CD1c-positive myeloid dendritic cell (primary cell): ENCODE results near the gene CARD11.
"Not testable (repeated sequence)": the region's sequence is repeated elsewhere in the genome, so short reads cannot be mapped to it uniquely, and the experiment has no call there.

Experiments used
- DNase-seq: peaks from one replicate; pipeline ENCODE4 v3.0.0-alpha.2; 2016; ENCODE audit errors: extremely low spot score

CARD11 gene

DNA sequence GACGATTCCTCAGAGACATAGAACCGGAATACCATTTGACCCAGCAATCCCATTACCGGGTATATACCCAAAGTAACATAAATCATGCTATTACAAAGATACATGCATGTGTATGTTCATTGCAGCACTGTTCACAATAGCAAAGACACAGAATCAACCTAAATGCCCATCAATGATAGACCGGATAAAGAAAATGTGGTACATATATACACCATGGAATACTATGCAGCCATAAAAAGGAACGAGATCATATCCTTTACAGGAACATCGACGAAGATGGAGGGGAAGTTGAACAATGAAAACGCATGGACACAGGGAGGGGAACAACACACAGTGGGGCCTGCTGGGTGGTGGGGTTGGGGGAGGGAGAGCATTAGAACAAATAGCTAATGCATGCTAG lies 22.4 kb downstream of the CARD11 start:
- not testable (repeated sequence) for DNase-seq

DNA sequence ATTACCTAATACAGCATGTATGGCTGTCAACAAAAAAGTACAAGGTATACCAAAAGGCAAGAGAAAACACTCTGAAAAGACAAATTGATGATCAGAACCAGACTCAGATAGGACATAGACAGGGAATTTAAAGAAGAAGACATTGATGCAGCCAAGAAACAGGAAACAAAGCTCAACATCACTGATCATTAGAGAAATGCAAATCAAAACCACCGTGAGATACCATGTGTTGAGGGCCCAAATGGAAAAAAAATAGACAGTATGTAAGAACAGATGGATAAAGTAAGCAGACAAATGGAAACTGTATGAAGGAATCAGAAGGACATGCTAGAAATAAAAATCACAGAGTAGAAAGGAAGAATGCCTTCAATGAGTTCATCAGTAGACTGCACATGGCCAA lies 23.3 kb downstream of the CARD11 start:
- no peak for DNase-seq

DNA sequence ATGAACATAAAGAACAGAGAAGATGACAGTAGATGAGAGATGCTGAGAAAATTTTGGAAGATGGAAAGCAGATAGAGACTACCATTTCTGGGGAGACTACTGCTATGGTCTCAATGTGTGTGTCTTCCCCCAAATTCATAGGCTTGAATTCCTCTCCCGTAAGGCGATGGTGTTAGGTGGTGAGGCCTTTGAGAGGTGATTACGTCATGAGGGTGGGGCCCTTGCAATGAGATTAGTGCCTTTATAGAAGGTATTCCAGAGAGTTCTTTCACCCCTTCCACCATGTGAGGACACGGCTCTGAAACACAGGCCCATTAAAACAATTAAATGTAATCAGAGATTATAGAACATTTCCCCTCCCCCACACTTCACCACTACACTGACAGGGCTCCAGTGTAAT lies 23.9 kb downstream of the CARD11 start:
- DNase-seq, result no peak

DNA sequence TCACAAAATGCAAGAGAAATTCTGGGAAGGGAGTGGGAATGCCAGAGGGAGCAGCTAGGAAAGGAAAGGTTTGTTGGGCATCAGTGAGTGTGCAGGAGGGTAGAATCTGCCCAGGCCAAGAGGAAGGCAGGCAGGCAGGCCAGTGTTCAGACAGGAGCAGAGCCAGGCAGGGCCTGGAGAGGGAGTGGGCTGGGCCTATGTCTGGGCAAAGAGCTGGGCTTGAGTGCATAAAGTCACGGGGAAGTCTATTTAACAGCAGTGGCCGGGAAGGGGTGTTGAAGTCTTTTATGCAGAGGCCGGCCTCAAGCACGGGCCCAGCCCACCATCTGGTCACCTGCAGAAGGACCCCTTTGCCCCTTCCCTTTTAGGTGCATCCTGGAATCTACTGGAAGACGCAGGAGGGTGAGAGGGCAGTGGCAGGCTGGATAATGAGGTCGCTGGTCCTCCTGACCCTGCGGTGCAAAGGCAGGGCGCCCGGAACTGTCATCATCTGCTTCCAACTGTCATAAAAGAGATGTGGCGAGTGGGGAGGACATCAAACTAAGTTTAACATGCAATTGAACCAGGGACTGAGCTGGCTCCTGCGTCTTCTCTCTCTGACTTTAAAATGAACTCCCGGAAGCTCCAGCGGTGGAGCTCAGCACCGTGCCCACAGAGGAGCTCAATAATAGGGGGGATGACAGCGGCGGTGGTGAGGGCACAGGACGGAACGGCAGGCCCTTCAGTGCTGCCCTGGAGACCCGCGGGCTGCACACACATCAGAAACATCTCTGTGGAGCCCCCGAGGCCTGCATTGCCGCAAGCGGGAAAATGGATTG lies 29.5 kb downstream of the CARD11 start:
- no peak for DNase-seq

DNA sequence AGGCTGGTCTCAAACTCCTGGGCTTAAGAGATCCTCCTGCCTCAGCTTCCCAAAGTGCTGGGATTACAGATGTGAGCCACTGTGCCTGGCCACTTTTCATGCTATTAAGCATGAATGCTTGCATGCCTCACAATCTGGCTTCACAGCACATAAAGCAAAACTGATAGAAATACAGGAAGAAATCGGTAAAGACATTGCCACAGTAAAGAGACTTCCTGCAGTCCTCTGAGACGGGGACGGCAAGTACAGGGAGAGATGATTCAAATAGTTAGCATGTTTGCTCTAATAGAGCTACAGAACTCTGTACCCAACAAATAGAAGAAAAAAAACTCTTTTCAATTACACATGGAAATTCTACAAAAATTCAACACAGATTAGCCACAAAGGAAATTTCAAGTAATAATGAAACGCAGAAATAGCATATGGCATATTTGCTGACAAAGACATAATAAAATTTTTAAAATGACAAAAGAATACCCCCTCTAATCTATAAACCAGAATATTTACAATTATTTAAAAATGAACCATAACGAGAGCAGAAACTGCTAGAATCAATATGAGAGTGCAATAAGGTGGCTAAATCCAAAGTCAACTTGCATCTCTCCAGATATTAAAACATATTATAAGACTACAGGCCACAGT lies 32.3 kb downstream of the CARD11 start:
- DNase-seq, result no peak

DNA sequence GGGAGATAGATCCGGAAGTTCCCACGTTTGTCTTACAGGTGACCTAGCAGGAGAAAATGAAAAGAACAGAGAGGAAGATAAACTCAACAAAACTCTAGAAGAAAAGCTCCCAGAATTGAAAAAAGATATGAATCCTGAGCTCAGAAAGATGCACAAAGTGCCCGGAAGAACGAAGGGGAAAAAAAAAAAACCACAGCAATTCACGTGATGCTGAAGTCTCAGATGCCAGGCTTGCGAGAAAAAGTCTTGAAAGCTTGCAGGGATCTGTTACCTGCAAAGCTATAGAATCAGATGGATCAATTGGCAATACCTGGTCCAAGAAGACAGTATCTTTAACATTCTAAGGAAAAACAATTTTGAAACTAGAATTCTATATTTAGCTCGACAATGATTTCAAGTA lies 33.5 kb downstream of the CARD11 start:
- DNase-seq, result no peak

DNA sequence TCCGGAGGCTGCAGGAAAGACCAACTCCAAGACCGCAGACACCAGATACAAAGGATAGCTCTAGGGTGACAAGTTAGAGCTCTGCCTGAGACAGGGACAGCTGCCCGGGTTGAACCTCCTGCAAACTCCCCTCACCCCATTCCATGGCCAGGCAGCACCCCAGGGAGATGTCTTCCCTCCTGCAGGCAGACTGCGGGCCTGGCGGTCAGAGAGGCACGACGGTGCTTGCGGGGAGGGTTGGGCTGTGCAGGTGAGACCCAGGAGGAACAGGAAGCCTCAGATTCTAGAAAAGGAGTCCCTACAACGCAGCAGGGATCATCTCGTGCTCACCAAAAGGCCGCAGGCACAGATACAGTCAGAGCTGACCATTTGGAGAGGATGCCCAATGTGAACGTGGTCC lies 34.6 kb downstream of the CARD11 start:
- DNase-seq, result no peak

DNA sequence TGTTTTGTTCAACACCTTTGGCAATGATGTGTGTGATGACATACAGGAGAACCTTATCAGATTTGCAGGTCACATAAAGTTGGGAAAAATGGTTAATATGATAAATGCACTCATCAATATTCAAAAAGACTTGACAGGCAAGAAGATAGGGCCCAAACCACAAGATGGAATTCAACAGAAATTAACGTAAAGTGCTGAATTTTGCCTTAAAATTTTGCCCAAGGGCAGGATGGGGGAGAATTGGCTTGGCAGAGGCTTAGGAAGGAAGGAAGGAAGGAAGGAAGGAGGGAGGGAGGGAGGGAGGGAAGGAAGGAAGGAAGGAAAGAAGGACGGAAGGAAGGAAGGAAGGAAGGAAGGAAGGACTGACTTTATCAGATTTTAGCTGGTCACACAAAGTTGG lies 35.3 kb downstream of the CARD11 start:
- DNase-seq, result no peak

DNA sequence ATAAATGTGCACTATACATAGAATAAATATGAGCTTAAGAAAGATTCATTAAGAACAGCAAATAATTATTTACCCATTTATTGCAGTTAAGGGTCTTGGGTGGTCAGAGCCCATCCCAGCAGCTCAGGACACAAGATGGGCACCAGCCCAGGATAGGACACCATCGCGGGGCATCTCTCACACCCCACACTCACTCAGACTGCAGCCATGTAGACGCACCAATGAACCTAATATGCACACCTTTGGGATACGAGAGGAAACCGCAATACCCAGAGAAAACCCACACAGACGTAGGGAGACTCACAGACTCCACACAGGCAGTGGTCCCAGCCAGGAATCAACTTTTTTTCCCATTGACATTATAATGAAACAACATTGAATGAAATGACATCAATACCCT lies 36.0 kb downstream of the CARD11 start:
- DNase-seq, result no peak

DNA sequence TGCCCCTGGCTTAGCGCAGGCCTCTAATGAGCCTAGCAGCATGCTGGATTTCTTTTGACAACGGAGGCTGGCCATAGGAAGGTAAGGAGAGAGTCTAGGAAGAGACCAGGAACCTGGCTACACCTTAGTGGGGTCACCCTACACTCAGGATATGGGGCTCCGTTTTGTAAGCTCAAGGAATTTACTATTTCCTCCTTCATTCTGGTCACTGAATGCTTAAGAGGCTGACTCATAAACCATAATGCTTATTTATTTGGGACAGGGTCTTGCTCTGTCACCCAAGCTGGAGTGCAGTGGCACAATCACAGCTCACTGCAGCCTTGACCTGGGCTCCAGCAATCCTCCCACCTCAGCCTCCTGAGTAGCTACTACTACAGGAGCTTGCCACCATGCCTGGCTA lies 38.4 kb downstream of the CARD11 start:
- DNase-seq, result no peak

DNA sequence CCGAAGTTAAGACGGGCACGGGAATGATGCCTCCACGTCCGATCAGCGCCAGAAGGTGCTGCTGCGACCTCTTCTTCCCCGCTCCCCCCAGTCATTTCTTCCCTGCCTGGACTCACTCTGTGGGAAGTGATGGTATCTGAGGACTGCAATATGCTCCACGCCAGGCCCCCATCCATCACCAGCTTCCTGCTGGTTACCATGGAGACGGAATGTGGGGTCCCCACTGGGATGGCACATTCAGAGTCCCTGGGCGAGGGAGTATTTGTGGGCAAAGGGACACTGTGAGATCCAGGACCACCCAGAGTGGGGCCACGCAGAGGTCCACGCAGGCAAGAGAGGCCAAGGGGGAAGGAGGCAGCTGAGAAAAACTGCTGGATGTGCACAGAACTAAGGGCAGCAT lies 39.7 kb downstream of the CARD11 start:
- DNase-seq, result no peak

DNA sequence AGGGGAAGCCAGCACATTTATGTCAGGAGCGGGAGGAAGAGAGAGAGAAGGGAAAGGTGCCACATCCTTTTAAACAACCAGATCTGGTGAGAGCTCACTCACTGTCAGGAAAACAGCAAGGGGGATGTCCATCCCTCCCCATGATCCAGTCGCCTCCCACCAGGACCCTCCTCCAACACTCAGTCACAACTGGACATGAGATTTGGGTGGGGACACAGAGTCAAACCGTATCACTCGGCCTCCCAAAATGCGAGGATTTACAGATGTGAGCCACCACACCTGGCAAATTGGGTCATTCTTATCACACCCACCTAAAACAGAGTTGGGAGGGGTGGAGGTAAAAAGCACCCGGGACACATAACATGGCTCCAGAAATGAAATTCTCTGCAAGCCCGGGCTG lies 41.0 kb downstream of the CARD11 start:
- no peak for DNase-seq

DNA sequence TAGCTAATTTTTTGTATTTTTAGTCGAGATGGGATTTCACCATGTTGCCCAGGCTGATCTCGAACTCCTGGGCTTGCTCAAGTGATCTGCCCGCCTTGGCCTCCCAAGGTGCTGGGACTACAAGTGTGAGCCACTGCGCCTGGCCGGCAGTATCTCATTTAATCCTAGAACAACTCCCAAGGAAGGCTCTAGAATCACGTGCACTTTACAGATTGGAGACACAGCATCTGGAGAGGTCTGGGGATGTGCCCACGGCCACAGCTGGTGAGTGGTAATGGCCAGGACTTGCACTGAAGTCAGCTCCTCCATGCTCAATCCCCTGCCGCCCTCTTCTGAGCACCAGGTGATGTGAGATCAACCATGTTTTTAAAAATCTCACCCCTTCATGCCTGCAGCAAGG lies 43.1 kb downstream of the CARD11 start:
- DNase-seq, result no peak

DNA sequence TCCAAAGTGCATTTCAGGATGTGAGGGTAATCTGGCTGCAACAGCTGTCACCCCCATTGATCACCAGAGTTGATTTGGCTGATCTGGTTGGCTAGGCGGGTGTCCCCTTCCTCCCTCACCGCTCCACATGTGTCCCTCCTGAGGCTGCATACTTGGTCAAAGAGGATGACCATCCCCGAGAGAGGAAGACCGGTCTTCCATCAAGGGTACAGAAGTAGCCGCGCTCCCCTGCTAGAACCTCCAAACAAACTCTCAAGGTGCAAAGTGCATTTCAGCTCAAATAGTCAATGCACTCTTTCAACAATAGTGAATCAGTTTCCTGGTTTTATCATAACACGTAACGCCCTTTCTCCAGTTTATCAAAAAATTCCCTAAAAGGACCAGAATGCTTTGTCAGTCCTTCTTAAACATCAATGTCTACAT lies 44.6 kb downstream of the CARD11 start:
- DNase-seq, result no peak

DNA sequence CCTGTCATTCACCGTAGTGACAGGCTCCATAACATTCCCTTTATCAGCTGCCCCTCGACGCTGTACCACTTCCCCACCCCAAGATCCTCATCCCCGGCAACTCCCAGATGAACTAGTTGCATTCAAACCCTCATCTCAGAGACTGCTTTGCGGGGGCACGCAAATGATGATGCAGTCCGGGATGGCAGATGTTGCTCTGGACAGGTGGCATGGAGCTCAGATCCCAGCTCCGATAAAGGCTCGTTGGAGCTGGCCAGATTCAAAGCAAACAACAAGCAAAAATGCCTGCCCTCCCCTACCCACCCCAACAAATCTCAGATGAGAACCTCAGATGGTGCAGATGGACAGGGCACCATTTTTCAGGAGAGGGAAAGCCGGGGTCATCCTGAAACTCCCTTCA lies 46.7 kb downstream of the CARD11 start:
- no peak for DNase-seq

DNA sequence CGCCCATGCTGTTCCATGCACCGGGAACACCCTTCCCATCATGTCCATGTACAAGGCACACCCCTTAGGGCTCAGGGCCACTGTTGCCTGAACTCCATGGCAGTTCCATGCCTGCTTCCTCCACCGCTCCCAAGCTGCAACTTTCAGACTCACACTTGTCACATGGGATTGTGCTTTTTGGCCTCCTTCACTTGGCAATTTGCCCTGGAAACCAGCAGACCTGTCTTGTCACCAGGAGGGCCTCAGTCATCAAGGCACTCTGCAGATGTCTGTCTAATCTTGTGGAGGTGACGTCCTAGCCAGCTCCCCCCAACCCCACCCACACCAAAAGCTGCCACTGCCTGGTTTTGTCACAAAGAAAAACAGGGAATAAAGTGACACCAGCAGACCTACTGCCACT lies 47.5 kb downstream of the CARD11 start:
- DNase-seq, result no peak

DNA sequence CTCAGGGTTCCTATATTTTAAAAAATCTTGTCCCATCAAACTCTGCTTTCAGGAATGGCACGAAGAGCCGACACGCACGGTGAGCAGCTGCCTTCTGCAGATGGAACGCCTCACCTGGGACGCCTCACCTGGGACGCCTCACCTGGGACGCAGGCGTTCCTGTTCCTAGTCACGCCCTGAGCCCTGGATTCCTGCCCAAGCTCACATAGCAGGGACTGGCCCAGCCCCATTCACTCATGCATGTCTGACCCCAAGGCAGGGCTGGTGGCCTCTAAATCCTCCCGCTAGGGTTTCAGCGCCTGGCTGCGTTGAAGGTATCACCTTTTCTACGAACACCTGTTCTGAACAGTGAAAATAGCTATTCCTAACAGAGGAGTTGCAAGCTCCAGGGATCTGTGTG lies 49.8 kb downstream of the CARD11 start:
- no peak for DNase-seq

DNA sequence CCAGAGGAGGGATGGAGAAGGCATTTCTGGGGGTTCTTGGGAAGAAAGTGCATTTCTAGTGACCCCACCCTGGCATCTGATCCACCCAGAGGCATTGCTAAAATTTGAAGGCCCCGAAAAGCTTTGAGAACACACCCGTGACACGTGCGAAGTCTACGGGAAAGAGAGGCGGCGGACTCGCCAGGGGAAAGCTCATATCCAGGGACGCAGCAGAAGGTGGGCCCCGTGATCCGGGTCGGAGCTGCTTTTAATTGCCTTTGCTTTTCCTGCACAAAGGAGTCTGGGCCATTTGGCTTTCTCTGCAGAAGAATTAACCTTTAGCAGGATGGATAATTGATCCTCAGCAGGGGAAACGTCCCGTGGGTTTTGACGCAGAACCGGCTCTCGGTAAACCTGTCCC lies 50.3 kb downstream of the CARD11 start:
- DNase-seq, result no peak

DNA sequence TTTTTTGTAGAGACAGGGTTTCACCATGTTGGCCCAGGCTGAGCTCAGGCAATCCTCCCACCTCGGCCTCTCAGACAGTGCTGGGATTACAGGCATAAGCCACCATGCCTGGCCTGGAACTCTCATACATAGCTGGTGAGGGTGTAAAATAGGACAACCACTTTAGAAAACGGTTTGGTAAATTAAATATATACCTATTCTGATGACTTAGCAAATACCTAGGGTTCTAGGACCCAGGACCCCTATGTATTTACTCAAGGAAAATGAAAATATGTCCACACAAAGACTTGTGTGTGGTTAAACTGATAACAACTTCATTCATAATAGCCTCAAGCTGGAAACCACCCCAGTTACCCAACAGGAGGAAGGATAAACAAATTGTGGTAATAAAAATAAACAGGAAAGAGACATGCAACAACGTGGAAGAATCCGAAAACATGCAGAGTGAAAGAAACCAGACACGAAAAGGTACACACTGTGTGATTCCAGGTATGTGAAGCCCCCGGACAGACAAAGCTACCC lies 52.7 kb downstream of the CARD11 start:
- DNase-seq, result no peak

DNA sequence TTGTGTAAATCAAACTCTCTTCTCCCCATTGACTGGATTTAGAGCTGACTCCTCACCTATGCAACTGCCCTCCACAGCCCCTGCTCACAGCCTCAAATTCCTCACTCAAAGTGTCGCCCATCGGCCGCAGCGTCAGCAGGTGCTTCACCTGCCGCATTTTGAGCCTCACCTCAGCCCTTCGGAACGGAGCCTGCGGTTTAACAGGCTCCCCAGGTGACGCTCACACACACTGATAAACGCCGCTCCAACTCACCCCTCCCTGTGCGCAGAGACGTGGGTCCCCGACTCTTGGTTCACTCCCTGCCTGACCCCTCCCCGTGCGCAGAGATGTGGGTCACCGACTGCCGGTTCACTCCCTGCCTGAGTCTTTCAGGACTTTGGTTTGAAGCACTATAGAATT lies 57.1 kb downstream of the CARD11 start:
- DNase-seq, result no peak

DNA sequence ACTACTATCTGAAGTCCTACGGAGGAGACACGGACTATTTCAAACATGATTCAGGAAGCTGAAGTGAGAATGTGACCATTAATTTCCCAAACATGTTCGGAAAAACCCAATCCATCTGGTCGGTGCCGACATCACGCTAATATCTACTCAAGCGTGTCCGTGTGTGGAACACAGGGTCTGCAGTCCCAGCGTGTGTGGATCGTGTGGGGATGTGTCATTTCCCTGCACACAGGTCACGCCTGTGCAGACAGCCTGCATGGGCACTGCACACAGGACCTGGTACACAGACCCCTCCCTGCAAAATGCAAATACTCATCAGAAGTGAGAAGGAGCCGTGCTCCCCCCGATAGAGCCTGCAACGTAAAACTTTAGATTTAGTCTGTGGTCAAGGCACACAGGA lies 57.8 kb downstream of the CARD11 start:
- no peak for DNase-seq

DNA sequence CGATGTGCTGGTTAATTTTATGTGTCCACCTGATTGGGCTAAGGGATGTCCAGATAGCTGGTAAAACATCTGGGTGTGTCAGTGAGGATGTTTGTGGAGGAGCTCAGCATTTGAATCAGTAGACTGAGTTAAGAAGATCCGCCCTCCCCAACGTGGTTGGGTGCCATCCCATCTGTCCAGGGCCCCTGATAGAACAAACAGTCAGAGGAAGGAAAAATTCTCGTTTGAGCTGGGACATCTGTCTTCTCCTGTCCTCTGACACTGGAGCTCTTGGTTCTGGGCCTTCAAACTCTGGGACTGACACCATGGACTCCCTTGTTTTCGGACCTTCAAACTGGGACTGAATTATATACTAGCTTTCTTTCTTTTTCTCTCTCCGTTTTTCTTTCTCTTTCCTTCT lies 59.6 kb downstream of the CARD11 start:
- no peak for DNase-seq

DNA sequence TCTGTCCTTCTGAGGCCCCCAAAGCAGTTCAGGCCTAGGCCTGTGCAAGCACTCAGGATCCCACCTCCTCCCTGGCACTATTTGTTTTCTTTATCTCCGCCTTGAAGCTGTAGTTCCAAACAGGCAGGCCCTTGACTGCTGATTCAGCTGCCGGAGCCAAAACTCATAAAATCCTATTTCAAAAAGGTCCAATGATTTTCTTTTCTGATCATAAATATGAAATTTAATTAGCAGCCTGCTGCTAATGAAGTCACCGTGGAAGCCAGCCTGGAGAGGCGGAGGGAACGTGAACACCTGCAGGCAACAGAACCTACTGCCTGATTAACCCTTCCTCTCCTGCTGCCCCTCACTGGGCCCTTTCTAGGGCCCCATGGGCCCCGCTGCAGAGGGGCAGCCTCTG lies 60.1 kb downstream of the CARD11 start:
- no peak for DNase-seq
